K562 (cell line): ENCODE measurements around the gene GNAI2. TPM values are rescaled to one million over a fixed set of nuclear protein-coding genes. Genes with fewer than 3 reads are reported as not detected.

ENCODE experiments used
- CXXC5 ChIP-seq: fragments of 250-450 bp; sonication (Bioruptor Pico); IDR thresholded peaks from 2 replicates; pipeline ENCODE4 v1.8.0; 2022; ENCODE audit warnings: inconsistent platforms, mild to moderate bottlenecking, moderate library complexity
- HDAC3 ChIP-seq: fragments of 450-650 bp; IDR thresholded peaks from 2 replicates; pipeline ENCODE4 v1.6.1; 2018; ENCODE audit warnings: borderline replicate concordance, mild to moderate bottlenecking, moderate library complexity; ENCODE audit not compliant: partially characterized antibody
- KAT8 ChIP-seq: fragments of 450-650 bp; IDR thresholded peaks from 2 replicates; pipeline ENCODE4 v1.6.1; 2016; ENCODE audit warnings: low read depth, mild to moderate bottlenecking
- RBM39 ChIP-seq: fragments of 200-400 bp; formaldehyde crosslinking; optimal IDR thresholded peaks from 2 replicates; pipeline ENCODE3; 2018; ENCODE audit warnings: low read depth, low read length
- SIN3B ChIP-seq: fragments of 450-650 bp; IDR thresholded peaks from 2 replicates; pipeline ENCODE4 v1.6.1; 2017; ENCODE audit warnings: low read depth, mild to moderate bottlenecking, moderate library complexity
- ZNF830 ChIP-seq: fragments of 250-450 bp; sonication (Bioruptor Pico); IDR thresholded peaks from 2 replicates; pipeline ENCODE4 v1.5.0; 2021; ENCODE audit warnings: mild to moderate bottlenecking
- polyA plus RNA-seq, 8 experiments: library from polyadenylated mRNA; depleted of rRNA in 4 of 8; stranded (reverse) in 5 of 8; unstranded in 3 of 8; fragments of >200 nt; fragmentation: Nextera tagmentation in 2 of 8; fragmentation: Illumina TruSeq in 1 of 8; extraction: Ambion mirVana in 2 of 8; extraction: Trizol in 1 of 8; gene quantifications; 2 replicates each; pipeline versions ENCODE4 v1.2.1 to v1.2.3, GENCODE V29; 2011 to 2014; ENCODE audit warnings: inconsistent platforms in 1 of 8, missing spikeins in 1 of 8
- total RNA-seq, 7 experiments: library from RNA; depleted of rRNA in 6 of 7; stranded (reverse); fragments of >200 nt in 6 of 7; fragmentation: Illumina TruSeq in 2 of 7; extraction: Trizol in 2 of 7; gene quantifications; 2 replicates each; pipeline versions ENCODE4 v1.2.1 to v1.2.3, GENCODE V29; 2011 to 2021; ENCODE audit warnings: low replicate concordance in 1 of 7
- TF ChIP-seq, protein P1 (sequence below): fragments of 250-450 bp; sonication (Bioruptor Pico); IDR thresholded peaks from 2 replicates; pipeline ENCODE4 v1.4.0; 2020
- TF ChIP-seq, protein P2 (sequence below): fragments of 450-650 bp; IDR thresholded peaks from 2 replicates; pipeline ENCODE4 v1.6.1; 2017; ENCODE audit warnings: antibody characterized with exemption, mild to moderate bottlenecking
- TF ChIP-seq, protein P3 (sequence below): fragments of 250-450 bp; sonication (Bioruptor Pico); IDR thresholded peaks from 2 replicates; pipeline ENCODE4 v1.5.0; 2020; ENCODE audit warnings: mild to moderate bottlenecking, borderline replicate concordance
- TF ChIP-seq, protein P4 (sequence below): fragments of 450-650 bp; IDR thresholded peaks from 2 replicates; pipeline ENCODE4 v1.6.1; 2017; ENCODE audit warnings: antibody characterized with exemption

GNAI2 gene
- total and polyA plus RNA-seq, 9 of the 15 experiments (the other 6 are each of a cell fraction or from before 2014, with no cell fraction given): 1.1 to 72.2 (median 42.7) TPM

DNA sequence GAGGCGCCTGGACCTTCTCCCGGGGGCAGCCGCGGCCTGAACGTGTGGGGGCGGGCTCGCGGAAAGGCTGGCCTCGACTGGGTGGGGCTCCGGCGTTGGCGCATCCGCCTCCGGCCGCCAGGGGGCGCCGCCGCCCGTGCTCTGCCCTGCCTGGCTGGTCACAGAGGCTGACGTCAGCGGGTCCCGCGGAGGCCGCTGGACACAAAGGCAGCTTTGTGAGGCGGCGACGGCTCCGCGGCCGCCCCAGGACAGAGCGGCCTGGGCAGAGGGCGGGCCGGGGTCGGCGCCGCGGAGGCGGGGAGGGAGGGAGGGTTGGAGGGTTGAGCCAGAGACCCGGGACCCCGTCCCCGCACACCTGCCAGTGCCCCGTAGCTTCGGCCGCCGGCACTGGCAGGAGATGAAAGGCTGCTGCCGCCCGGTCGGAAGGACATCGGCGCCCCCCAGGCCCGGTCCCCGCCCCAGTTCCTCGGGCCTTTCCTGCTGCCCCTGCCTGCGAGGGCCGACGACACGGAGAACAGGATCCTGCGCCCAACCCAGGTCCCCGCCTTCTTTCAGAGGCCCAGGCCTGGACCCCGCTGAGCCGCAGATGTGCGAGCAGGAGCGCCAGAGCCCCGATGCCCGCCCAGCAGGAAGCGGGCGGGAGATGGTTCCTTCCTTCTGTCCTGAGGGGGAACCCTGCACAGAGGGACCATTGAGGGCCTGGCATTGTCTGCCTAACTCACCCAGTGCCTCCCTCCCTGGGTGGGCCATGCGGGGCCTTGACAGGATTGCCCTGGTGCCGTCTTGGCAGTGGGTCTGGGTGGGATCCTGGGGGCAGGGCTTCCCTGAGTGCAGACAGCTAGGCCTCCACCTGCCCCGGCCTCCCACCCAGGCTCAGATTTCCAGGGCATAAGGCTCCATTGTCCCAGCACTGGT, 24.3 kb downstream of the GNAI2 start (continued):
- no peak for TF ChIP-seq ZNF830
- TF ChIP-seq, protein P1, sequence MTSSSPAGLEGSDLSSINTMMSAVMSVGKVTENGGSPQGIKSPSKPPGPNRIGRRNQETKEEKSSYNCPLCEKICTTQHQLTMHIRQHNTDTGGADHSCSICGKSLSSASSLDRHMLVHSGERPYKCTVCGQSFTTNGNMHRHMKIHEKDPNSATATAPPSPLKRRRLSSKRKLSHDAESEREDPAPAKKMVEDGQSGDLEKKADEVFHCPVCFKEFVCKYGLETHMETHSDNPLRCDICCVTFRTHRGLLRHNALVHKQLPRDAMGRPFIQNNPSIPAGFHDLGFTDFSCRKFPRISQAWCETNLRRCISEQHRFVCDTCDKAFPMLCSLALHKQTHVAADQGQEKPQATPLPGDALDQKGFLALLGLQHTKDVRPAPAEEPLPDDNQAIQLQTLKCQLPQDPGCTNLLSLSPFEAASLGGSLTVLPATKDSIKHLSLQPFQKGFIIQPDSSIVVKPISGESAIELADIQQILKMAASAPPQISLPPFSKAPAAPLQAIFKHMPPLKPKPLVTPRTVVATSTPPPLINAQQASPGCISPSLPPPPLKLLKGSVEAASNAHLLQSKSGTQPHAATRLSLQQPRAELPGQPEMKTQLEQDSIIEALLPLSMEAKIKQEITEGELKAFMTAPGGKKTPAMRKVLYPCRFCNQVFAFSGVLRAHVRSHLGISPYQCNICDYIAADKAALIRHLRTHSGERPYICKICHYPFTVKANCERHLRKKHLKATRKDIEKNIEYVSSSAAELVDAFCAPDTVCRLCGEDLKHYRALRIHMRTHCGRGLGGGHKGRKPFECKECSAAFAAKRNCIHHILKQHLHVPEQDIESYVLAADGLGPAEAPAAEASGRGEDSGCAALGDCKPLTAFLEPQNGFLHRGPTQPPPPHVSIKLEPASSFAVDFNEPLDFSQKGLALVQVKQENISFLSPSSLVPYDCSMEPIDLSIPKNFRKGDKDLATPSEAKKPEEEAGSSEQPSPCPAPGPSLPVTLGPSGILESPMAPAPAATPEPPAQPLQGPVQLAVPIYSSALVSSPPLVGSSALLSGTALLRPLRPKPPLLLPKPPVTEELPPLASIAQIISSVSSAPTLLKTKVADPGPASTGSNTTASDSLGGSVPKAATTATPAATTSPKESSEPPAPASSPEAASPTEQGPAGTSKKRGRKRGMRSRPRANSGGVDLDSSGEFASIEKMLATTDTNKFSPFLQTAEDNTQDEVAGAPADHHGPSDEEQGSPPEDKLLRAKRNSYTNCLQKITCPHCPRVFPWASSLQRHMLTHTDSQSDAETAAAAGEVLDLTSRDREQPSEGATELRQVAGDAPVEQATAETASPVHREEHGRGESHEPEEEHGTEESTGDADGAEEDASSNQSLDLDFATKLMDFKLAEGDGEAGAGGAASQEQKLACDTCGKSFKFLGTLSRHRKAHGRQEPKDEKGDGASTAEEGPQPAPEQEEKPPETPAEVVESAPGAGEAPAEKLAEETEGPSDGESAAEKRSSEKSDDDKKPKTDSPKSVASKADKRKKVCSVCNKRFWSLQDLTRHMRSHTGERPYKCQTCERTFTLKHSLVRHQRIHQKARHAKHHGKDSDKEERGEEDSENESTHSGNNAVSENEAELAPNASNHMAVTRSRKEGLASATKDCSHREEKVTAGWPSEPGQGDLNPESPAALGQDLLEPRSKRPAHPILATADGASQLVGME: no peak
- TF ChIP-seq, protein P2, sequence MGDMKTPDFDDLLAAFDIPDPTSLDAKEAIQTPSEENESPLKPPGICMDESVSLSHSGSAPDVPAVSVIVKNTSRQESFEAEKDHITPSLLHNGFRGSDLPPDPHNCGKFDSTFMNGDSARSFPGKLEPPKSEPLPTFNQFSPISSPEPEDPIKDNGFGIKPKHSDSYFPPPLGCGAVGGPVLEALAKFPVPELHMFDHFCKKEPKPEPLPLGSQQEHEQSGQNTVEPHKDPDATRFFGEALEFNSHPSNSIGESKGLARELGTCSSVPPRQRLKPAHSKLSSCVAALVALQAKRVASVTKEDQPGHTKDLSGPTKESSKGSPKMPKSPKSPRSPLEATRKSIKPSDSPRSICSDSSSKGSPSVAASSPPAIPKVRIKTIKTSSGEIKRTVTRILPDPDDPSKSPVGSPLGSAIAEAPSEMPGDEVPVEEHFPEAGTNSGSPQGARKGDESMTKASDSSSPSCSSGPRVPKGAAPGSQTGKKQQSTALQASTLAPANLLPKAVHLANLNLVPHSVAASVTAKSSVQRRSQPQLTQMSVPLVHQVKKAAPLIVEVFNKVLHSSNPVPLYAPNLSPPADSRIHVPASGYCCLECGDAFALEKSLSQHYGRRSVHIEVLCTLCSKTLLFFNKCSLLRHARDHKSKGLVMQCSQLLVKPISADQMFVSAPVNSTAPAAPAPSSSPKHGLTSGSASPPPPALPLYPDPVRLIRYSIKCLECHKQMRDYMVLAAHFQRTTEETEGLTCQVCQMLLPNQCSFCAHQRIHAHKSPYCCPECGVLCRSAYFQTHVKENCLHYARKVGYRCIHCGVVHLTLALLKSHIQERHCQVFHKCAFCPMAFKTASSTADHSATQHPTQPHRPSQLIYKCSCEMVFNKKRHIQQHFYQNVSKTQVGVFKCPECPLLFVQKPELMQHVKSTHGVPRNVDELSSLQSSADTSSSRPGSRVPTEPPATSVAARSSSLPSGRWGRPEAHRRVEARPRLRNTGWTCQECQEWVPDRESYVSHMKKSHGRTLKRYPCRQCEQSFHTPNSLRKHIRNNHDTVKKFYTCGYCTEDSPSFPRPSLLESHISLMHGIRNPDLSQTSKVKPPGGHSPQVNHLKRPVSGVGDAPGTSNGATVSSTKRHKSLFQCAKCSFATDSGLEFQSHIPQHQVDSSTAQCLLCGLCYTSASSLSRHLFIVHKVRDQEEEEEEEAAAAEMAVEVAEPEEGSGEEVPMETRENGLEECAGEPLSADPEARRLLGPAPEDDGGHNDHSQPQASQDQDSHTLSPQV: peak; percentile 38; the same call in 1 of the 2 replicates
- no peak for TF ChIP-seq RBM39
- TF ChIP-seq SIN3B: no peak
- TF ChIP-seq, protein P3, sequence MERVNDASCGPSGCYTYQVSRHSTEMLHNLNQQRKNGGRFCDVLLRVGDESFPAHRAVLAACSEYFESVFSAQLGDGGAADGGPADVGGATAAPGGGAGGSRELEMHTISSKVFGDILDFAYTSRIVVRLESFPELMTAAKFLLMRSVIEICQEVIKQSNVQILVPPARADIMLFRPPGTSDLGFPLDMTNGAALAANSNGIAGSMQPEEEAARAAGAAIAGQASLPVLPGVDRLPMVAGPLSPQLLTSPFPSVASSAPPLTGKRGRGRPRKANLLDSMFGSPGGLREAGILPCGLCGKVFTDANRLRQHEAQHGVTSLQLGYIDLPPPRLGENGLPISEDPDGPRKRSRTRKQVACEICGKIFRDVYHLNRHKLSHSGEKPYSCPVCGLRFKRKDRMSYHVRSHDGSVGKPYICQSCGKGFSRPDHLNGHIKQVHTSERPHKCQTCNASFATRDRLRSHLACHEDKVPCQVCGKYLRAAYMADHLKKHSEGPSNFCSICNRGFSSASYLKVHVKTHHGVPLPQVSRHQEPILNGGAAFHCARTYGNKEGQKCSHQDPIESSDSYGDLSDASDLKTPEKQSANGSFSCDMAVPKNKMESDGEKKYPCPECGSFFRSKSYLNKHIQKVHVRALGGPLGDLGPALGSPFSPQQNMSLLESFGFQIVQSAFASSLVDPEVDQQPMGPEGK (CRISPR knock-in tag): no peak
- TF ChIP-seq, protein P4, sequence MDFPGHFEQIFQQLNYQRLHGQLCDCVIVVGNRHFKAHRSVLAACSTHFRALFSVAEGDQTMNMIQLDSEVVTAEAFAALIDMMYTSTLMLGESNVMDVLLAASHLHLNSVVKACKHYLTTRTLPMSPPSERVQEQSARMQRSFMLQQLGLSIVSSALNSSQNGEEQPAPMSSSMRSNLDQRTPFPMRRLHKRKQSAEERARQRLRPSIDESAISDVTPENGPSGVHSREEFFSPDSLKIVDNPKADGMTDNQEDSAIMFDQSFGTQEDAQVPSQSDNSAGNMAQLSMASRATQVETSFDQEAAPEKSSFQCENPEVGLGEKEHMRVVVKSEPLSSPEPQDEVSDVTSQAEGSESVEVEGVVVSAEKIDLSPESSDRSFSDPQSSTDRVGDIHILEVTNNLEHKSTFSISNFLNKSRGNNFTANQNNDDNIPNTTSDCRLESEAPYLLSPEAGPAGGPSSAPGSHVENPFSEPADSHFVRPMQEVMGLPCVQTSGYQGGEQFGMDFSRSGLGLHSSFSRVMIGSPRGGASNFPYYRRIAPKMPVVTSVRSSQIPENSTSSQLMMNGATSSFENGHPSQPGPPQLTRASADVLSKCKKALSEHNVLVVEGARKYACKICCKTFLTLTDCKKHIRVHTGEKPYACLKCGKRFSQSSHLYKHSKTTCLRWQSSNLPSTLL: no peak
- TF ChIP-seq HDAC3: no peak
- TF ChIP-seq CXXC5: peak; percentile 61
- no peak for TF ChIP-seq KAT8
